OCI-LY3 (cell line): ENCODE measurements around the gene ZFTA.

Source experiments
- CTCF ChIP-seq: fragments of 200-600, 300-600 bp; sonication (generic); IDR thresholded peaks from 2 replicates; pipeline ENCODE4 v1.5.1; 2014; ENCODE audit warnings: antibody characterized with exemption, low read length, low read depth
- EZH2phosphoT487 ChIP-seq: fragments of 200-600 bp; shearing (Covaris generic); IDR thresholded peaks from 2 replicates; pipeline ENCODE4 v1.6.1; 2018; ENCODE audit warnings: antibody characterized with exemption, mixed run types, low read depth

GRCh38 chr11:63802637-63803414 lies 34.3 kb upstream of the ZFTA start:
- TF ChIP-seq CTCF (no peak), EZH2phosphoT487 (no peak)
